ENCODE data around the gene ZBTB48.

DNA sequence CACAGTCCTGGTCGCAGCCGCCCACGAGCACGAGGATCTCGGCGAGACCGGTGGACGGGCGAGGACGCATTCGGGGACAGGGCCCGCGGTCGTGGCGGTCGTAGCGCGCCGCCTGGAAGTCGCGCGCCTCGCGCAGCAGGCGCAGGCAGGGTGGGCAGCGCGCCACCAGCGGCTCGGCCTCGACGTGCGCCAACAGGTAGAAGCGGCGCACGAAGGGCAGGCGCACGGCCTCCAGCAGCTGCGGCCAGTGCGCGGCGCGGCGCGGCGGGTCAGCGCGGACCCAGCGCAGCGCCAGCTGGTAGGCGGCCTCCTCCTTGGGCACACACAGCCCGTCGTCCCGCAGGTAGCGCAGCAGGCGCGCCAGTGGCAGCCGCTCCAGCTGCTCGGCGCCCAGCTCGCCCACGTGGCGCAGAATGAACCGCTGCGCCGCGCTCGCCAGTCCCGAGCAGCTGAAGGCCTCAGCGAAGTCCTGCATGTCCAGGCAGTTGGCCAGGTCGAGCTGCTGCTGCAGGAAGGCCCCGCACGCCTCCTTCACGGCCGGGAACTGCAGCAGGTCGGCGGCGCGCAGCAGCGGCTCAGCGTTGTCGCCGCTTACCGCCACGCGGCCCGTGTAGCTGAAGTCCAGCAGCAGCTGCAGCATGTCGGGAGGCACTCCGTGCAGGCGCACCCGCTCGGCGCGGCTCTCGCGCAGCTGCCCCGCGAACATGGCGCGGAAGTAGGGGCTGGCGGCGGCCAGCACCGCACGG, 22.3 kb downstream of the ZBTB48 start:
- TF ChIP-seq POLR2AphosphoS5 (IDR thresholded peaks at IDR 0.05), result no peak
- no peak for TF ChIP-seq POLR2A (IDR thresholded peaks at IDR 0.05)

Data from prostate gland (tissue), 1 donor.